ENCODE results near the gene FUT7.

The FUT7 gene

DNA sequence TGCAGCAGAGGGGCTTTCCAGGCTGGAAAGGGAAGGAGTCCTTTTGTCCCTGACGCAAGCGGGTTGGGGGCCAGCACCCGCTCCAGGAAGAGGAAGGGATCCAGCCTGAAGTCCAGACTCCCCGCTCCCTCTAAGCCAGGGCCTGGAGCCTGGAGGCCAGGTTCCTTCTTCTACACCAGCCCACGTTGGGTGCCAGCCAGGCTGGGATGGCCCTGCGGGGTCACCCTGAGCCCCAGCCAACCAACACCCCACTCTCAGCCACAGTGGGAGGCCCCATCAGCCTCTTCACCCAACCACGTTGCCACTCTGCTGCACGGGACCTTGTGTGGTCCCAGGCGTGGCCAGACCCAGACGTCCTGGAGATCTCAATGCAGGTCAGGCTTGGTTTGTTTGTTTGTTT is 970 bp upstream of the FUT7 start:
- DNase-seq: no peak

DNA sequence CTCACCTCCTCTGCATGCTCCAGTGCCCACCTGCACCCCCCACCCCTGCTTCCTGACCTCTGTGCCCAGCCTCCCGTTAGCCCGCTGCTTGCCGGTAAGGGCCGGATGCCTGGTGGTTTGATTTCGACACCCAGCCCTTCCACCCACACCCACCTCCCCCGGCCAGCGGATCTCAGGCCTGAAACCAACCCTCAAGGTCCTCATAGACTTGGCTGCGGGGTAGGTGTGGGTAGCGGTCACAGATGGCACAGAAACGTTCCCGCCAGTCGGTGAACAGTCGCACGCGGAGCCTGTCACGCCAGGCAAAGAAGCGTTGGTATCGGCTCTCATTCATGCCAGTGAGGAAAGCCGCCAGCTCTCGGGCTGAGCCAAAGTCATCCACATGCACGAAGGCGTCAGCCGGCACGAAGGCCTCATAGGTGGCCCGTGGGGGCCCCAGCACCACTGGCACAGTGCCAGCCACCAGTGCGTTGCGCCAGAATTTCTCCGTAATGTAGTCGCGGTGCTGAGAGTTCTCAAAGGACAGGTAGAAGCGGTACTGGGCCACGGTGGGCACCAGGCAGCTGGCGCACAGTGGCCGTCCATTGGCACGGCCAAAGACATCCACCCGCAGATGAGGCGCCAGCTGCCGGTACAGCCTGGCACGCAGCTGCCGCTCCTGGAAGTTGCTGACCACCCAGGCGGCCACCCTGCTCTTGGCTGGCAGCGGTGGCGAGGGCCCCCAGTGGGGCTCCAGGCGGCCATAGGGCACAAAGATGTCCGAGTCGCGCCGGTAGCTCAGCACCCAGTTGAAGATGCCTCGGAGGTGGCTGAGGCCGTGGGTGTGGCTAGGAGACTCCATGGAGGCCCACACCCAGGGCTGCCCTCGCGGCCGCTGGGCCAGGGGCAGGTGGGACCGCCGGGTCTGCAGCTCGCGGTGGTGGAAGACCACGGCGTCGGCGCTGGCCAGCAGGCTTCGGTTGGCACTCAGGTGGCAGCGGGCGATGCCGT is 1.1 kb downstream of the FUT7 start:
- DNase-seq: no peak

DNA sequence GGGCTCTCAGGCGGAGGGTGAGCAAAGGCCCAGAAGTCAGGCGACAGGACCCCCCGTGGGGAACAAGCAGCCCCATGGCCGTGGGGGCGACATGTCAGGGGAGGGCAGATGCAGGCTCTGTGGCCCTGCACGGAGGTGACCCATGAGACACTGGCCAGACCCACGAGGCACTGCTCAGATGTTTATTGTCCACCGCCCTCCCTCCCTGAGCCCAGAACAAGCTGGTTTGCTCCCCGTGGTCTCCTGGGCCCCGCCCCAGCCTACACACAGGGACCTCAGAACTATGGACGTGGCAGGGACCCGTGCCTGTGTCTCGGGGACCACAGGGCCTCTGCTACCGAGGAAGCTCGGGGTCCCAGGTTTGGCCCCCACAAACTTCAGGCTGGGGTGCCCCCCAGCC is 1.9 kb downstream of the FUT7 start:
- no peak for DNase-seq

DNA sequence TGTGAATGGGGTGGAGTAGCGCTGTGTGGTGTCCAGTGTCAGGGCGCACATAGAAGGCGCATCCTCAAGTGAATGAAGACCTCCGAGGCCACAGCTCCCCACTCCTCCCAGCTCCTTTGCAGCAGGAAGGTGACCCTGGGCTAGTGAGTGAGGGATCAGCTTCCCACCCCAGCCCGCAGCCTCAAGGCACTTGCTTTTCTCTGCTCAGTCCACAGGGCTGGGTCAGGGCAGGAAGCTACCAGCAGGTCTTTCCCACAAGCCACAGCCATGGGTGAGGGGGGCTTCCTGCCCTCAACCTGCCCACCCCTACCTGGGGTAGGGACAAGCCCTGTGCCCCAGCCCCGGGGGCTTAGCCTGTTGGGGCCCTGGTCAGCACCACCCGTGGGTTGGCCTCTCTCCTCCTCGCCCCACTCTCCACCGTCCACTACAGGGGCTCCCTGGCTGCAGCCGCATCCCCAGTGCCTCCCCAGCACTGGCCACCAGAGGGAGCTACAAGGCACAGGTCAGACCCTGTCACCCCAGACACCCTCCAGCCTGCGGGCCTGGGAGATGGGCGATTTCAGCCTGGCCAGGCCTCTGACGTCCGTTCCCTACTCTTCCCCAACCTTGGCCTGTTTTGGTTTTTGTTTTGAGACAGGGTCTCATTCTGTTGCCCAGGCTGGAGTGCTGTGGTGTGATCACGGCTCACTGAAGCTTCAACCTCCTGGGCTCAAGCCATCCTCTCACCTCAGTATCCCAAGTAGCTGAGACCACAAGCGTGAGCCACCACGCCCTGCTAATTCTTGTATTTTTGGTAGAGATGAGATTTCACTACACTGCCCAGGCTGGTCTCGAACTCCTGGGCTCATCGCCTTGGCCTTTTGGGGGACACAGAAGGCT is 2.6 kb downstream of the FUT7 start:
- DNase-seq: no peak

DNA sequence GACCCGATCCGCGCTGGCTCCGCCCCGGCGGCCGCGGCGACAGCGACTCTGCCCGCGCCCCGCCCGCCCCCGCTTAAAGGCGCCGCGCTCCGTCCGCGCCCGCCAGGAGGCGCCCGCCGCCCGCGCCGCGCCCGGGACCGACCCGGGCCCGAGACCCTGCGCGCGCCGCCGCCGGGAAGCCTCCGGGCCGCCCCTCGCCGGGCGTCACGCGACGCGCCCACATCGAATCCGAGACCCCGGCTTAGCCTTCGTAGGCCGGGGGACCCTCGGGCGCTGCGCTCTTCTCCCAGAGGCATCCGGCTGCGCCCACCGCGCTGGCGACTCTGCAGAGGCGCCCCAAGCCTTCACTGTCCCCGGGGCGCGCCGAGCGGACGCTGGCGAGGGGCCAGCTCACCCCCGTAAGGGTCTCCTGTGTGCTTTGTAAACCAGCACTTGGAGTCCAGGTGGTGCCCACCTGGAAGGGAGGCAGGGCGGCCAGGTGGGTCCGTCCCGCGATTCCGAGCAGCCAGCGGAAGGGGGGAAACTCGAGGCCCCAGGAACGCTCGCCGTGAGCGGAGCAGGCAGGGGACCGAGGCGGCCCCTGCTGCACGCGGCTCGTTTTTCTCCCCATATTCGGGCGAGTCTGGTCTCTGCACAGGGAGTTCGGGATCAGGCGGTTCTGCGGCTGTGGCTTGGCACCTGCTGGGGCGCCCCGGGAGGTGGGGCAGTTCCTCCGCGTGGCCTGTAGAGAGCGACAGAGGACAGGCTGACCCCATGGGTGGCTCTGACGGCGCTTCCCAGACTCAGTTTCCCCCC is 3.4 kb downstream of the FUT7 start:
- DNase-seq: peak; percentile 64

DNA sequence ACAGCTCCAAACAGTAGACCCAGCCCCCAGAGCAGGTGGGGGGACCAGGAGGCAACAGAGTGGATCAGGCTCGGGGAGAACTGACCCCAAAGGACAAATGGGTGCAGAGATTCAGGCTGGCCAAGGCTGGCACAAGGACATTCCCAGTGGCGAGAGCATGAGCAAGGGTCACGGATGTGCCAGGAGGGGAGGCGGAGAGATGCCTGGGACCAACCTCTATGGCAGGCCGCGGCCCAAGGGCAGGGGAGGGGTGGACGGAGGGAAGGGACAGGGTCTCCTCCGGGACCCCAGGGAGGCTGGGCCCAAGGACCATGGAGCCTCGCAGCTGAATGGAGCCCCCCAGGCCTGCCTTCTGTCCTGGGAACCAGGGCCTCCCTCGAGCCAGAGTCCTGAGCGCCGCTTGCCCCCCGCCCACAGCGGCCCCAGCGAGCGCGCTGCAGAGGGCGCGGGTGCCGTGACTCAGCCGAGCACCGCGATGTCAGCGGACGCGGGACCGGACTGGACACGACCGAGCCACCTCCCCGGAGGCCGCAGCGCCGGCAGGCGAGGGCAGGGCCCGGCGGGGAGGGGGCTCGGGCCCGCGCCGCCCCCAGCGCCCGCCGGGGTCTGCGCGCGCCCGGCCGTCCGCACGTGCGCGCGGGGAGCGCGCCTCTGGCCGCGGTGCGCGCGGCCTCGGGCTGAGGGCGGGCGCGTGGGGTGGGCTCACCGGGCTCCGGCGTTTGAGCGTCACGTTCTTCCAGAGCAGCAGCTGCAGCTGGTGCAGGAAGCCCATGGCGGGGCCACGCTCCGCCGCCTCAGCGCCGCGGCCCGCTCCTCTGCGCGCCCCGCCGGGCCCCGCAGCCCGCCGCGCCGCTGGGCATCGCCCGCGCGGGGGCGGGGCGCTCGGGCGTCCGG is 4.3 kb downstream of the FUT7 start, which contains the start of gene ABCA2:
Gene ABCA2, minus strand, starts transcription at position 869 of the 894 bp plus-strand sequence. Its CDS starts 97 bp downstream, at position 772.
- no peak for DNase-seq

DNA sequence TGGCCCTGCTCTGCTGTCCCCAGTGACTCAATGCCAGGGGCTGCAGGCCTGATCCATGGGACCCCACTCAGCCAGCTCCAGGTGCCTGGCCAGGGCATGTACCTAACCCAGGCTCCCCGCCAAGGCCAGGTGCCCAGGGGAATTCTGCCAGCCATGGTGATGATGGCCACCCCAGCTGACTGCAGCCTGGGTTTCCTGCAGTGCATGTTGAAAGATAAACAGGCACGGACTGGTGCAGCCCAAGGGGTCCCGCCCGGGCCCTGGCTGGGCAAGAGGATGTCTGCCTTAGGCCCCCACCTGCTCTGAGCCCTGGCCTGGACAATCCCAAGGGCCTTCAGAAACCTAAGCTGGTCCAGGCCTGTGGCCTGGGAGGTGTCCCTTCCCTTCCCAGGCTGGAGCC is 5.1 kb downstream of the FUT7 start:
- DNase-seq: no peak

DNA sequence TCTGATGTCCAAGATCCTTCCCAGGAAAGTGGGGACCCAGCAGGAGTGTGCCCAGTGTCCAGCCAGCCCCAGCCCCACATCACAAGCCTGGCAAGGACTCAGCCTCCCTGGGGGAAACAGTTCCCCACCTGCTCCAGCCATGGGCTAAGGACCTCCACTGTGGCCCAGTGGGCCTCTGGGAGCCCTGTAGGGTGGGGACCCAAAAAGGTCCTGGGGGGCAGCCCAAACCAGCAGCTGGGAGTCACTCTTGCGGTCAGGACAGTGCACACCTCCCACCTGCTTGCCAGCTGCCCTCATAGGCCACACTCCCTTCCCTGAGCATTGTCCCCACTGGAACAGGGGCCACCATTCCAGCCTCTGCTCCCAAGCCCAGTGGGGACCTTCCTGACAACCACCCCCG is 5.5 kb downstream of the FUT7 start:
- no peak for DNase-seq

DNA sequence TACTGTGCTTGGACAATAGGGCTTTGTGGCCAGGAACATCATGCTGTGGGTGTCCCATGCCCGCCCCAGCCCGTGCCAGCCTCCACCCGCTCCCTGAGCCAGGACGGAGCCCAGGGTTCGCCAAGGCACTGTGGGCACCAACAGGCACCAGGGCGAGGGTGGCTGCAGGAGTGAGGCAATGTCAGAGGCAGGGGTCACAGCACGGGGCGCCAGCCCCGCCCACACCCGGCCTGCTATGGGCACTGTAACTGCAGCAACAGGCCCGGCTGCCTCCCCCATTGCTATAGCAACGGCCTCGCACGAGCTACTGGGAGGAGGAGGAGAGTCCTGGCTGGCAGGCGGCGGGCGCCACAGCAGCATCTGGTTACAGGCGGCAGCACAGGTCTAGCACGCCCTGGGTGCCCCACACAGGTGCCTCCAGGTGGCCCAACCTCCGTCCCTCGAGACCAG is 6.3 kb downstream of the FUT7 start:
- no peak for DNase-seq

DNA sequence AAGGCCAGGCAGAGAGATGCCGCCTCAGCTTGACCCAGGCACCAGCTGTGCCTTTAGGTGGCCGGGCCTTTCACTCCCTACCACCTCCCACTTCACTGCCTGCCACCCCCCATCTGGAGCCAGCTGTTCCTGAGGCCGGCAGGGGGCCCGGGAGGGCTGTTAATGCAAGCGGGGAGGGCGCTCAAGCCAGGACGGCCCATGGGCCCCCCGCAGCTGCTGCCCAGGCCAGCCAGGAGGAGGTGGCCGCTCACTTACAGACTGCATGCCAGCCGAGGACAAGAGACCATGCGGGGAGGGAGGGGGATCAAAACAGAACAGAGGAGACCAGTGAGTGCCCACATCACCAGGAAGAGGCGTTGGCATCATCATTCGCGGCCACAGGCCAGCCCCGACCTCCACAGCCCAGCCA is 8.3 kb downstream of the FUT7 start:
- DNase-seq: no peak

DNA sequence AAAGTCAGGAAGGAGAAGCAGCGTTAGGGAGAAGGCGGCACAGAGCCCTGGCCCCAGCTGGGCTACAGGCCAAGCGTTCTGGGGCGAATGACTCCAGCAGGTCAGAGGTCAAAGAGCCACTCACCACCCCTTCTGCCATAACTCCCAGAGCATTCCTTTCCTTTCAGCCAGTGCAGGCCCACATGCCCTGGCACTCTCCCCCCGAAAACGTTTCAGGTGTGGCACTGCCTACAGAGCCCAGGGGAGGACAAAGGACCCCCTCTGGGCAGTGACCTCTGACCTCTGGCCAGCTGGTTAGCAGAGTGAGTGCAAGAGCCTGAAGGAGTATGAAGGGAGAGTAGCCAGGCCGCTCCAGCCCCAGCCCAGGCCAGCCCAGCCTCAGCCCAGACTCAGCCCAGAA is 8.7 kb downstream of the FUT7 start:
- DNase-seq: no peak

DNA sequence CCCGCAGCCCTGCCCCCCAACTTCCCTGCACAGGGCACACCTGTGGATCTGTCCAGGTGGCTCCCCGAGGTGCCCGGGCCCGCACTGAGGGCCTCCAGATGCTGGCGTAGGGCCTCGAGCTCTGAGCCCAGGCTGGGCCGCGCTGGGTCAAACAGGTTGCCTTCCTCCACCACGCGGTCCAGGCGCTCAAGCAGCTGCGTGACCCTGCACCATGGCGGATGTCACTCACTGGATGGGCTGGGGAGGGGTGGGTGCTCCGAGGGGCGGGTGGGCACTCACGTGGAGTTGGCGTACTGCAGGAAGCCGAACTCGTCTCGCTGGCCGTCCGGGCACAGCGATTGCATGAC is 9.3 kb downstream of the FUT7 start:
- DNase-seq: no peak

DNA sequence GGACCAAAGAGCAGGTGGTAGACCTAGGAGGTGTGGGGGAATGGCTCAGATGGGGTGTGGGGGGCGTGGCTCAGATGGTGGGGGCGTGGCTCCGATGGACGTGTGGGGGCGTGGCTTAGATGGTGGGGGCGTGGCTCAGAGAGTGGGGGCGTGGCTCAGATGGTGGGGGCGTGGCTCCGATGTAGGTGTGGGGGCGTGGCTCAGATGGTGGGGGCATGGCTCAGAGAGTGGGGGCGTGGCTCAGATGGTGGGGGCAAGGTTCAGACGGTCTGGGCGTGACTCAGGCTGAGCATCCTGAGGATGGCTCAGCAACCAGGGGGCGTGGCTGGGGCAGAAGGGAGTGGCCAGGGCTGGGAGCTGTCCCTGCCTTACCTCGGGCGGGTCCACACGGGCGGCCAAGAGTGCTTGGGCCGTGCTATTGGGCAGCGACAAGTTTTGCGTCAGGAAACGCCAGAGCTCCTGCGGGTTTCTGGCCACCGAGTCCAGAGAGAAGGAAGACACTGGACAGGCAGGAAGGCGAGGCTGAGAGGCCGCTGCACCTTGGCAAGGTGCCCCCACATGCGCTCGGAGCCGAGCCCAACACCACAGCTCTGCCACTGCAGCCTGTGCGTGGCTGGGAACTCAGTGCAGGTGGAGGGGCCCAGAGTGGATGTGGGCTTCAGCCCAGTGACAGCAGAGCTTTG is 9.8 kb downstream of the FUT7 start:
- DNase-seq: peak; percentile 45

DNA sequence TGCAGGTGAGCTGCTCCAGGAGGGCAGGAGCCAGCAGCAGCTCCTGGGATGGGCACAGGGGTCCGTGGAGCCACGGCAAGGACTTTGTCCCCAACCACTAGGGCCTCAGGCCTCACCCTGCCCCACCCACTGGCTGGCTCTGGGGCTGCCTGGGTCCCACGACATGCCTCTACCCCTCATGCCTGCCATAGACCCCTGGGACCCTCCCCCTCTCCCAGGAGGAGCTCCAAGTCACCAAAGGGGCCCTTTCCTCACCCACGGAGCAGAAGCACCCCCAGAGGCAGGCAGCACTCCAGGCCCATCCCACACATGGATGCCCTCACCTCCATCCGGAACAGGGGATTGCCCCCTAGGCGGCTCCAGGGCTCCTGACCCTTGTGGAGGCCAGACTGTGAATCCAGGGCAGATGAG is 10.3 kb downstream of the FUT7 start:
- no peak for DNase-seq

DNA sequence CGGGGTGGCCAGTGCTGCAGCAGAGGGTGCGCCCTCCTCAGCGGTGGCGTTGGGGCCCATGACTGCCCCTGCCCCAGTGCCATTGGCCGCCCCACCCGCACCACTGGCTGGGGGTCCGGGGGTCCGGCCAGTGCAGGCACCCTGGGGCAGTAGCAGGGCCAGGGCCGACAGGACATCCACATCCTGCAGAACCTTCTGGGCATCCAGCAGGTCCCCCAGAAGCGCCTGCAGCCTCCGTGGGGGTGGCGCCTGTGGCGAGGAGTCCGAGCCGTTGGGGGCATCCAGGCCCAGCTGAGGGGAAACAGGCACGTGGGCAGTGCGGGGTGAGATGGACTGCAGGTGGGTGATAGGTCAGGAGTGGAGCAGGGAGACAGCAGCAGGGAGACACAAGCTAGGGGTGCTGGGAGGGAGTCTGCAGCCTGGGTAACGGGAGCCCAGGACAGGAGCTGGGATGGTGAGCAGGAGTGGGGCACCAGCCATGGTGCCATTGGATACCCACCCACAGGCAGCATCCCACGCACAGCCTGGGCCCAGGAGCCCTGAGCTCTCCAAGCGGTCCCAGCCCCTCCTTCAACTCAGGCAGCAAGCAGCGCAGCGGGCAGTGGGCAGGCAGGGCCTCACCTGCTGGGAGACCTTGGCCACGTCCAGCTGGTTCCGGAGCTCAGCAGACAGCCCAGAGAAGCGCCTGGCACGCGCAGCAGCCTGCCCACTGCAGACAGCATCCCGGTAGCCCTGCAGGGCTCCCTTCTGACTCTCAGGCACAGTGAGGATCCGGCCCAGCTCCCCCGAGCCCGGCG is 10.9 kb downstream of the FUT7 start:
- DNase-seq: no peak

DNA sequence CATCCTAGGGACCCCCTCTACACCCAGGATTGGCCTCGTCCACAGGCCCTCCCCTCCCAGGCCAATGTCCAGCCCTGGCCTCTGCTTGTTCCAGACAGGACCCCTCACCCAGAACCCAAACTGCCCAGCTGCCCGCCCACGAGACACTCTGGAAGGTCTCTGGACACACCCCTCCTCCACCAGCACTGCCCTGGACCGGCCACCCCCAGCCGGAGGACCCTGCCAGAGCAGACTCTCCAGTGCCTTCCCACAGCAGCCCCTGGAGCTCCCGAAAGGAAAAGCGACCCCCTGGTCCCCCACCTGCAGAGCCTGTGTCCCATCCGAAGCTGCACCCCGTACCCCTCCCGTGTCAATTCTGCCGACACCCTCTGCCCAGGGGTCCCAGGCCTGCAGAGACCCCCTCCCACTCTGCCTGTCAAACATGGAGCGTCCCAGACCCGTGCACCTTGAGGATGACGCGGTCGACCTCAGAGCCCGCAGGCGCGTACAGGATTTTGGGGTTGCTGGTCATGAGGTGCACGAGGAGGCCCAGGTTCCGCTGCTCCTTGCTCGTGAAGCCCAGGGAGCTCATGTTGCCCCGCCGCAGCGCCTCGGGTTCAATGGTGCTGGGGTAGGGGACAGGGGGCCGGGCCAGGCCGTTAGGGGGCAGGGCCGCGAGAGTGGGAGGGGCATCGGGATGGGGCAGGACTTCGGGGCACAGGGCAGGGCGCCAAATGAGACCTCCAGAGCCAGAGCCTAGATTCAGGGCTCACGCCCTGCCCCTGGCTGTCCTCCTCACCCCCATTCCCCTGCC is 11.8 kb downstream of the FUT7 start:
- DNase-seq: no peak

DNA sequence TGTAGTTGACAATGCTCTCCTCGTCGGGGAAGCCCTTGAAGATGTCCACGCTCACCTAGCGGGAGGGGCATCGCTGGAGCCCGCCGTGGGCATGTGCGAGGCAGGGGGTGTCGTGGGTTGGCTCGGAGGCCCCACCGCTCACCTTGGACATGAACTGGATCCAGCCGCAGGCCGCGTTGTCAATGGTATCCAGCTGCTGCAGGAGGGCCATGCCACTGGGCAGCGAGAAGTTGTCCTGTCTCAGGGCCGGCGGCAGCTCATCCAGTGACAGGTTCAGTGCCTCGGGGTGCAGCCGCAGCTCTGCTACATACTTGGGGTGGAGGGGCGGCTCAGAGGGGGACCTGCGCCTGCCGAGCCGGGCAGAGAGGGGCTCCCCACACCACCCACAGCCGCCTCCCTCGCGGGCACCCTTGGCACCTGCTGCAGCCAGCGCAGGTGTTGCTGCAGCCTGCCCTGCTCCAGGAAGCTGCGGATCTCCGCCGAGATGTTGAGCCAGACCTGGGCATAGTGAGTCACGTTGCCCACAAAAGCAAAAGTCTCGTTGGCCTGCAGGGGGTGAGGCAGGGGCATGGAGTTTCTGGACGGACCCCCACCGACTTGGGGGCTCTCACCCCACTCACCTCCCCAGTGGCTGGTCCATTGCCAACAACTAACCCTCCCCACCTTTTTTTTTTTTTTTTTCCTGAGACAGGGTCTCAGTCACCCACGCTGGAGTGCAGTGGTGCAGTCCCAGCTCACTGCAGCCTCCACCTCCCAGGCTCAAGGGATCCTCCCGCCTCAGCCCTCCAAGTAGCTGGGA is 12.9 kb downstream of the FUT7 start:
- no peak for DNase-seq

DNA sequence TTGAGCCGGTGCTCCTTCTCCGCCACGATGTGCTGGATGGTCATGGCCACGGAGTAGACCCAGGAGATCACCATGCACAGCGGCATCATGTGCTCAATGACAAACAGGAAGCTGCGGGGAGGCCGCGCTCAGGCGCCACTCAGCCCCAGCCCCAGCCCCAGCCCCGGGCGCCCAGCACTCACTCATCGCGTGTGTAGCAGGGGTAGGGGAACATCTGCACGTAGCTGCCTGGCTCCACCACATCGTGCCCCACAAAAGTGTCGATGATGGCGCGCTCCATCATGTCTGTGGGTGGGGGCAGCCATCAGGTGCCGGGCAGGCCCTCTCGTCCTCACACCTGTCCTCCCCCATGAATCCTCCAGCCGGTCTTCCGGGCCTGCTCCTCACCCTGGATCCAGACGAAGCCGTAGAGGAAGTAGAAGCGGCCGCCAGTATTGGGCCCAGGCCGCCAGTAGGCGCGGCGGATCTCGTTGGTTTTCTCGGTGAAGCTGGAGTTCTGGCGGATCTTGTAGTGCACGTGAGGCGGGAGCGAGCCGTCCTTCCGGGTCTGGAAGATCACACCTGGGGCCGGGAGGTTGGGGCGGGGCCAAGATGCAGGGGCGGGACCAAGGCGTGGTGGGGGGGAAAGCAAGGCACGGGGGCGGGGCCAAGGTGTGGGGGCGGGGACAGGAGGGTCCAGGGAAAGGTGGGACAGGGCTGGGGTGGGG is 13.9 kb downstream of the FUT7 start:
- DNase-seq: no peak
